Fibroblast of lung (primary cell): Measurements from ENCODE around the gene ZDHHC8.

ENCODE experiments used
- EZH2 ChIP-seq: IDR thresholded peaks from 2 replicates; pipeline ENCODE4 v1.5.1; 2012; ENCODE audit warnings: low read length, control low read depth, mild to moderate bottlenecking; ENCODE audit errors: missing control alignments
- TF ChIP-seq, protein P1 (sequence below), 2 donors: IDR thresholded peaks in 1 of 2; conservative IDR thresholded peaks in 1 of 2; 1 replicate in 1 of 2; 2 replicates in 1 of 2; pipeline ENCODE4 v1.5.1; 2011 to 2012; ENCODE audit warnings: low read length in 2 of 2, control low read depth in 1 of 2, inconsistent platforms in 1 of 2, low read depth in 1 of 2, mild to moderate bottlenecking in 1 of 2

DNA sequence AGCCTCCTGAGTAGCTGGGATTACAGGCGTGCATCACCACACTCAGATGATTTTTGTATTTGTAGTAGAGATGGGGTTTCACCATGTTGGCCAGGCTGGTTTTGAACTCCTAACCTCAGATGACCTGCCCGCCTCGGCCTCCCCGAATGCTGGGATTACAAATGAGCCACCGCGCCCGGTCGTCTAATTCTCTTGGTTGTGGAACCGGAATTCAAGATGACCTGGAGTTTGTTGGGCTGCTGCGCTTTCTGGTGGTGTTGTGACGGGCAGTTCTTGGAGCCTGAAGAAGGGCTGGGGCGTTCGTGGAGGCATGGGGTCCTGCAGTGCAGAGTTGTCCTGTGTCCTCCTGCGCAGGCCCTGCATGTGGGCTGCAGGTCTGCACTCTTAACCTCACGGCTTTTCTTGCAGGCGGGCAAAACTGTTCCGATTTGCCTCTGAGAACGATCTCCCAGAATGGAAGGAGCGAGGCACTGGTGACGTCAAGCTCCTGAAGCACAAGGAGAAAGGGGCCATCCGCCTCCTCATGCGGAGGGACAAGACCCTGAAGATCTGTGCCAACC, 9.7 kb upstream of the ZDHHC8 start:
- TF ChIP-seq, protein P1, sequence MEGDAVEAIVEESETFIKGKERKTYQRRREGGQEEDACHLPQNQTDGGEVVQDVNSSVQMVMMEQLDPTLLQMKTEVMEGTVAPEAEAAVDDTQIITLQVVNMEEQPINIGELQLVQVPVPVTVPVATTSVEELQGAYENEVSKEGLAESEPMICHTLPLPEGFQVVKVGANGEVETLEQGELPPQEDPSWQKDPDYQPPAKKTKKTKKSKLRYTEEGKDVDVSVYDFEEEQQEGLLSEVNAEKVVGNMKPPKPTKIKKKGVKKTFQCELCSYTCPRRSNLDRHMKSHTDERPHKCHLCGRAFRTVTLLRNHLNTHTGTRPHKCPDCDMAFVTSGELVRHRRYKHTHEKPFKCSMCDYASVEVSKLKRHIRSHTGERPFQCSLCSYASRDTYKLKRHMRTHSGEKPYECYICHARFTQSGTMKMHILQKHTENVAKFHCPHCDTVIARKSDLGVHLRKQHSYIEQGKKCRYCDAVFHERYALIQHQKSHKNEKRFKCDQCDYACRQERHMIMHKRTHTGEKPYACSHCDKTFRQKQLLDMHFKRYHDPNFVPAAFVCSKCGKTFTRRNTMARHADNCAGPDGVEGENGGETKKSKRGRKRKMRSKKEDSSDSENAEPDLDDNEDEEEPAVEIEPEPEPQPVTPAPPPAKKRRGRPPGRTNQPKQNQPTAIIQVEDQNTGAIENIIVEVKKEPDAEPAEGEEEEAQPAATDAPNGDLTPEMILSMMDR (conservative IDR thresholded peaks at IDR 0.05 in 1 of 2, IDR thresholded peaks at IDR 0.05 in 1 of 2; ENCODE audit: low read depth in 1 of 2, low read length in 2 of 2) = no peak
- TF ChIP-seq EZH2 = no peak
